ENCODE measurements around the gene GRIA3.
"Not testable (repeated sequence)": the region's sequence is repeated elsewhere in the genome, so short reads cannot be mapped to it uniquely, and the experiment has no call there.

The GRIA3 gene

GRCh38 chrX:123392921-123393320 lies 208.8 kb downstream of the GRIA3 start:
- DNase-seq = no peak
- TF ChIP-seq POLR2A (IDR thresholded peaks at IDR 0.05; ENCODE audit: low read length) = no peak
- TF ChIP-seq GATA1 (IDR thresholded peaks at IDR 0.05; ENCODE audit: low read depth, low read length) = no peak

- TF ChIP-seq POLR2A (IDR thresholded peaks at IDR 0.05; ENCODE audit: low read length) (no peak), GATA1 (IDR thresholded peaks at IDR 0.05; ENCODE audit: low read depth, low read length) (no peak)
- DNase-seq = no peak
Observed at GRCh38 chrX:123399709-123400108, 215.6 kb downstream of the GRIA3 start.

GRCh38 chrX:123405231-123405630 lies 221.2 kb downstream of the GRIA3 start:
- DNase-seq = no peak
- TF ChIP-seq POLR2A (IDR thresholded peaks at IDR 0.05; ENCODE audit: low read length) = no peak
- no peak for TF ChIP-seq GATA1 (IDR thresholded peaks at IDR 0.05; ENCODE audit: low read depth, low read length)

GRCh38 chrX:123408821-123409737 lies 225.0 kb downstream of the GRIA3 start:
- TF ChIP-seq POLR2A (IDR thresholded peaks at IDR 0.05; ENCODE audit: low read length) = no peak
- TF ChIP-seq GATA1 (IDR thresholded peaks at IDR 0.05; ENCODE audit: low read depth, low read length) = no peak
- no peak for DNase-seq

GRCh38 chrX:123422875-123423274 lies 238.8 kb downstream of the GRIA3 start:
- DNase-seq = peak; percentile 1 to 3
- TF ChIP-seq GATA1 (IDR thresholded peaks at IDR 0.05; ENCODE audit: low read depth, low read length) = no peak
- TF ChIP-seq POLR2A (IDR thresholded peaks at IDR 0.05; ENCODE audit: low read length) = no peak

- no peak for TF ChIP-seq POLR2A (IDR thresholded peaks at IDR 0.05; ENCODE audit: low read length)
- TF ChIP-seq GATA1 (IDR thresholded peaks at IDR 0.05; ENCODE audit: low read depth, low read length) = no peak
- no peak for DNase-seq
Observed at GRCh38 chrX:123424546-123424945, 240.5 kb downstream of the GRIA3 start.

GRCh38 chrX:123425471-123425870 lies 241.4 kb downstream of the GRIA3 start:
- TF ChIP-seq POLR2A (IDR thresholded peaks at IDR 0.05; ENCODE audit: low read length) (no peak), GATA1 (IDR thresholded peaks at IDR 0.05; ENCODE audit: low read depth, low read length) (no peak)
- no peak for DNase-seq

- no peak for TF ChIP-seq GATA1 (IDR thresholded peaks at IDR 0.05; ENCODE audit: low read depth, low read length)
- TF ChIP-seq POLR2A (IDR thresholded peaks at IDR 0.05; ENCODE audit: low read length) = no peak
- no peak for DNase-seq
Observed at GRCh38 chrX:123425904-123426303, 241.8 kb downstream of the GRIA3 start.

GRCh38 chrX:123432361-123433150 lies 248.5 kb downstream of the GRIA3 start:
- TF ChIP-seq GATA1 (IDR thresholded peaks at IDR 0.05; ENCODE audit: low read depth, low read length) = no peak
- TF ChIP-seq POLR2A (IDR thresholded peaks at IDR 0.05; ENCODE audit: low read length) = no peak
- no peak for DNase-seq

- no peak for TF ChIP-seq GATA1 (IDR thresholded peaks at IDR 0.05; ENCODE audit: low read depth, low read length)
- no peak for TF ChIP-seq POLR2A (IDR thresholded peaks at IDR 0.05; ENCODE audit: low read length)
- DNase-seq = no peak
Observed at GRCh38 chrX:123436512-123437136, 252.5 kb downstream of the GRIA3 start.

GRCh38 chrX:123439926-123440325 lies 255.8 kb downstream of the GRIA3 start:
- not testable (repeated sequence) for DNase-seq

GRCh38 chrX:123442764-123443163 lies 258.7 kb downstream of the GRIA3 start:
- DNase-seq = no peak
- TF ChIP-seq GATA1 (IDR thresholded peaks at IDR 0.05; ENCODE audit: low read depth, low read length) (no peak), POLR2A (IDR thresholded peaks at IDR 0.05; ENCODE audit: low read length) (no peak)

- no peak for DNase-seq
- no peak for TF ChIP-seq POLR2A (IDR thresholded peaks at IDR 0.05; ENCODE audit: low read length)
- TF ChIP-seq GATA1 (IDR thresholded peaks at IDR 0.05; ENCODE audit: low read depth, low read length) = no peak
Observed at GRCh38 chrX:123447506-123447905, 263.4 kb downstream of the GRIA3 start.

GRCh38 chrX:123449335-123449734 lies 265.3 kb downstream of the GRIA3 start:
- no peak for DNase-seq
- no peak for TF ChIP-seq GATA1 (IDR thresholded peaks at IDR 0.05; ENCODE audit: low read depth, low read length)
- TF ChIP-seq POLR2A (IDR thresholded peaks at IDR 0.05; ENCODE audit: low read length) = no peak
